Measurements from ENCODE around the gene RBM20.

- TF ChIP-seq, protein P1, sequence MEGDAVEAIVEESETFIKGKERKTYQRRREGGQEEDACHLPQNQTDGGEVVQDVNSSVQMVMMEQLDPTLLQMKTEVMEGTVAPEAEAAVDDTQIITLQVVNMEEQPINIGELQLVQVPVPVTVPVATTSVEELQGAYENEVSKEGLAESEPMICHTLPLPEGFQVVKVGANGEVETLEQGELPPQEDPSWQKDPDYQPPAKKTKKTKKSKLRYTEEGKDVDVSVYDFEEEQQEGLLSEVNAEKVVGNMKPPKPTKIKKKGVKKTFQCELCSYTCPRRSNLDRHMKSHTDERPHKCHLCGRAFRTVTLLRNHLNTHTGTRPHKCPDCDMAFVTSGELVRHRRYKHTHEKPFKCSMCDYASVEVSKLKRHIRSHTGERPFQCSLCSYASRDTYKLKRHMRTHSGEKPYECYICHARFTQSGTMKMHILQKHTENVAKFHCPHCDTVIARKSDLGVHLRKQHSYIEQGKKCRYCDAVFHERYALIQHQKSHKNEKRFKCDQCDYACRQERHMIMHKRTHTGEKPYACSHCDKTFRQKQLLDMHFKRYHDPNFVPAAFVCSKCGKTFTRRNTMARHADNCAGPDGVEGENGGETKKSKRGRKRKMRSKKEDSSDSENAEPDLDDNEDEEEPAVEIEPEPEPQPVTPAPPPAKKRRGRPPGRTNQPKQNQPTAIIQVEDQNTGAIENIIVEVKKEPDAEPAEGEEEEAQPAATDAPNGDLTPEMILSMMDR (IDR thresholded peaks at IDR 0.05; ENCODE audit: poor library complexity): no peak
- no peak for TF ChIP-seq EZH2 (IDR thresholded peaks at IDR 0.05; ENCODE audit: borderline replicate concordance)
- no peak for TF ChIP-seq EZH2phosphoT487 (IDR thresholded peaks at IDR 0.05; ENCODE audit: low read depth, severe bottlenecking, unreplicated experiment)
Observed at GRCh38 chr10:110865809-110866482, 221.8 kb downstream of the RBM20 start.

All from hepatocyte (in vitro differentiated cells).